ENCODE measurements around the gene ABCC1.

DNA sequence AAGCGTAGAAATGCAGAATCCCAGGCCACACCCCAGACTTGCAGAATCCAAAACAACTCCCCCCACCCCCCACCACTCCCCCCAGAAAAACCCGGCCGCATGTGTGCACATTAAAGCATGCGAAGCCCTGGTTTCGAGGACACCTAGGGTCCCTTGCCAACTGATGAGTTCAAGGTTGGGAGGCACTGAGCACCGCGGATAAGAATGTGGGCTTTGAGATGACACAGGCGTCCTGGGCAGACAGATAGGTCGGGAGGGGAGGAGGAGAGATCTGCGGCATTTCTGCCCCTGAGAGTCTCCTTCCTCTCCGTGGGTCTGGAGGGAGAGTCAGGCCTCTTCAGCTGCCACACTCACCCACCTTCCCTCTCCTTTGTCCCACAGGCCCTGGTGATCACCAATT lies 98.3 kb downstream of the ABCC1 start:
- TF ChIP-seq, protein P1, sequence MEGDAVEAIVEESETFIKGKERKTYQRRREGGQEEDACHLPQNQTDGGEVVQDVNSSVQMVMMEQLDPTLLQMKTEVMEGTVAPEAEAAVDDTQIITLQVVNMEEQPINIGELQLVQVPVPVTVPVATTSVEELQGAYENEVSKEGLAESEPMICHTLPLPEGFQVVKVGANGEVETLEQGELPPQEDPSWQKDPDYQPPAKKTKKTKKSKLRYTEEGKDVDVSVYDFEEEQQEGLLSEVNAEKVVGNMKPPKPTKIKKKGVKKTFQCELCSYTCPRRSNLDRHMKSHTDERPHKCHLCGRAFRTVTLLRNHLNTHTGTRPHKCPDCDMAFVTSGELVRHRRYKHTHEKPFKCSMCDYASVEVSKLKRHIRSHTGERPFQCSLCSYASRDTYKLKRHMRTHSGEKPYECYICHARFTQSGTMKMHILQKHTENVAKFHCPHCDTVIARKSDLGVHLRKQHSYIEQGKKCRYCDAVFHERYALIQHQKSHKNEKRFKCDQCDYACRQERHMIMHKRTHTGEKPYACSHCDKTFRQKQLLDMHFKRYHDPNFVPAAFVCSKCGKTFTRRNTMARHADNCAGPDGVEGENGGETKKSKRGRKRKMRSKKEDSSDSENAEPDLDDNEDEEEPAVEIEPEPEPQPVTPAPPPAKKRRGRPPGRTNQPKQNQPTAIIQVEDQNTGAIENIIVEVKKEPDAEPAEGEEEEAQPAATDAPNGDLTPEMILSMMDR (IDR thresholded peaks at IDR 0.05; ENCODE audit: low read depth, low read length, poor library complexity, severe bottlenecking), result no peak
- no peak for TF ChIP-seq EZH2phosphoT487 (IDR thresholded peaks at IDR 0.05; ENCODE audit: borderline replicate concordance, low read length)

Data from DOHH2 (cell line).